ENCODE results near the gene NXPH3.

NXPH3 gene

DNA sequence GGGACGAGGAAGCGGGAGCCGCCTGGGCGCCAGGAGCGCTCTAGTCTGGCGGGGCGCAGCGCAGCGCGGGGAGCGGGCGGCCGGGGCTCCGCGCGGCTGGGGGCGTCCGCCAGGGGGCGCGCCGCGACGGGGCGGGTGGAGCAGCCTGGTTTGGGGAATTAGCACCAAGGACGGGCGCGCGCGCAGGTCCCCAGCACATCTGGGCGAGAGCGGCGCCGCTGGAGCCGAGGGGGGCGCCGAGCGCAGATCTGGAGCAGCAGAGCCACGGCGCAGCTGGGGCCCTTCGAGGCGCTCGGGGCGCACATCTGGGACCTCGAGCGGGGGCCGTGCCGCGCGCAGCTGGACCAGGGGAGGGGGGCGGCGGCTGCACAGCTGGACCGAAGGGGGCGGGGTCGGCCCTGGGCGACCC is at the start of gene NXPH3:
Gene NXPH3 (plus strand): TSS at position 193 of the 409 bp plus-strand sequence. CDS start 349 bp downstream, outside the sequence.
- TF ChIP-seq, protein P1, sequence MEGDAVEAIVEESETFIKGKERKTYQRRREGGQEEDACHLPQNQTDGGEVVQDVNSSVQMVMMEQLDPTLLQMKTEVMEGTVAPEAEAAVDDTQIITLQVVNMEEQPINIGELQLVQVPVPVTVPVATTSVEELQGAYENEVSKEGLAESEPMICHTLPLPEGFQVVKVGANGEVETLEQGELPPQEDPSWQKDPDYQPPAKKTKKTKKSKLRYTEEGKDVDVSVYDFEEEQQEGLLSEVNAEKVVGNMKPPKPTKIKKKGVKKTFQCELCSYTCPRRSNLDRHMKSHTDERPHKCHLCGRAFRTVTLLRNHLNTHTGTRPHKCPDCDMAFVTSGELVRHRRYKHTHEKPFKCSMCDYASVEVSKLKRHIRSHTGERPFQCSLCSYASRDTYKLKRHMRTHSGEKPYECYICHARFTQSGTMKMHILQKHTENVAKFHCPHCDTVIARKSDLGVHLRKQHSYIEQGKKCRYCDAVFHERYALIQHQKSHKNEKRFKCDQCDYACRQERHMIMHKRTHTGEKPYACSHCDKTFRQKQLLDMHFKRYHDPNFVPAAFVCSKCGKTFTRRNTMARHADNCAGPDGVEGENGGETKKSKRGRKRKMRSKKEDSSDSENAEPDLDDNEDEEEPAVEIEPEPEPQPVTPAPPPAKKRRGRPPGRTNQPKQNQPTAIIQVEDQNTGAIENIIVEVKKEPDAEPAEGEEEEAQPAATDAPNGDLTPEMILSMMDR (IDR thresholded peaks at IDR 0.05; ENCODE audit: low read depth, low read length), result no peak
- peak within 1 kb of the TSS; percentile 57 for H3K4me3 ChIP-seq (ENCODE audit: low read depth, low read length)

DNA sequence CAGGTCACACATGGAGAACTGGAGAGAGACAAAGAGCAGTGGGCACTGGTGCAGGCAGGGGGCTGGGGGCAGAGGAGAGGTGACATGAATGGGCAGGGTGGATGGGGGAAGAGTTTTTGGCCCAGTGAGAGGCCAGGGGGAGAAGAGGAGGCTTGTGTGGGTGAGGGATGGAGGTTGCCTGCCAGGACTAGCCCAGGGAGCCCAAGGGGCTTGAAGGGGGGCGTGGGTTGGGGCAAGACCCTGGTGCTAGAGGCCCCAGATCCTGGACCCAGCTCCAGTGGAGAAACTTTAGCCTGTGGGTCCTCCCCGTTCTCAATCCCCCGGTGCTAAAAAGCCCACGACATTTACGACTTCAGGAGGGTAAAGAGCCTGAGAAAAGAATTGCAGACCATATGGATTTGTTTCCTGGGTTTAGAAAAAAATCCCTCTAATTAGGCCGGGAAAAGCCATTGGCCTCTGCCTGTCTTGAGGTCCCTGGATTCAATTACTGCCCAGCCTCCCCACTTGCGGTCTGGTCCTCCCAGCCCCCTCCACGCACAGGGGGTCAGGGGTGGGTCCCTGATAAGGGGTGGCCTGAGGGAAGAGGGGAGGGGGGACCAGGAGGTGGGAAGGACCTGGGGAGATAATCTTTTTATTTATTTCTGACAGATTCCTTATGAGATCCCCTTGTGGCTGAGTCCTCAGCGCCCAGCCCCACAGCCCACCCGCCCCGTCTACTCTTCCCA is 47.6 kb upstream of the NXPH3 start:
- TF ChIP-seq, protein P1 (IDR thresholded peaks at IDR 0.05; ENCODE audit: low read depth, low read length), result no peak
- H3K4me3 ChIP-seq (ENCODE audit: low read depth, low read length), result no peak overlapping the region

DNA sequence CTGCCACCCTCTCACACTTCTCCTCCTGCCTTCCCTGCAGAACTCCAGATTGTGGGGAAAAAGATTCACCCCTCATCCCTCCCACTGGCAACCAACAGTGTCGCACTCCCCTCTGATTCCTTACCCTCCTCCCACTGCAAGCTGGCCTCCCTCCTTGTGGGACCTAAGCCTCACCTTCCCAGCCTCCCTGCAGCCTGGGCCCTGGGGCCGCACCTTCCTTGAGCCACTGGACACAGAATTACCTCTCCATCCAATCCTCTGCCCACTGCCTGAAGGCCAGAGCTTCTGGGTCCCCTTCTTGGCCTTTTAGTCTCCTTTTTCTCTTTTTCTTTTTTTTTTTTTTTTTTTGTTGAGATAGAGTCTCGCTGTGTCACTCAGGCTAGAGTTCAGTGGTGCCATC is 46.7 kb upstream of the NXPH3 start:
- TF ChIP-seq, protein P1 (IDR thresholded peaks at IDR 0.05; ENCODE audit: low read depth, low read length), result no peak
- H3K4me3 ChIP-seq (ENCODE audit: low read depth, low read length), result no peak overlapping the region

DNA sequence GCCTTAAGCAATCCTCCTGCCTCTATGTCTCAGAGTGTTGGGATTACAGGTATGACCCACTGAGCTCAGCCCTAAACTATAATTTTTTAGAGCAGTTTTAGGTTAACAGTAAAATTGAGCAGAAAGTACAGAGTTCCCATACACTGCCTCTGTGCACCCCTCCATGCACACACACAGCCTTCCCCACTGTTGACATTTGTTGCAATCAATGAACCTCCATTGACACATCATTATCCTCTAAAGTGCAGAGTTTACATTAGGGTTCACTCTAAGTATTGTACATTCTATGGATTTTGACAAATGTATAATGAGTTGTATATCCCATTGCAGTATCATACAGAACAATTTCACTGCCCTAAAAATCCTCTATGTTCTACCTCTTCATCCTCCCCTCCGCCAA is 45.6 kb upstream of the NXPH3 start:
- H3K4me3 ChIP-seq (ENCODE audit: low read depth, low read length), result no peak overlapping the region
- TF ChIP-seq, protein P1 (IDR thresholded peaks at IDR 0.05; ENCODE audit: low read depth, low read length), result no peak

DNA sequence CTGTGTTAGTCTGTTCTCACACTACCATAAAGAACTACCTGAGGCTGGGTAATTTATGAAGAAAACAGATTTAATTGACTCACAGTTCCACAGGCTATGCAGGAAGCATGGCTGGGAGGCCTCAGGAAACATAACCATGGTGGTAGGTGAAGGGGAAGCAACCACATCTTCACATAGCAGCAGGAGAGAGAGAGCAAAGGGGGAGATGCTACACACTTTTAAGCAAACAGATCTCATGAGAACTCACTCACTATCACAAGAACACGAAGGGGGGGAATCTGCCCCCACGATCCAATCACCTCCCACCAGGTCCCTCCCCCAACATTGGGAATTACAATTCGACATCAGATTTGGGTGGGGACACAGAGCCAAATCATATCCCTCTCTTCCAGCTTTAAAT is 31.8 kb upstream of the NXPH3 start:
- TF ChIP-seq, protein P1 (IDR thresholded peaks at IDR 0.05; ENCODE audit: low read depth, low read length), result no peak
- no peak overlapping the region for H3K4me3 ChIP-seq (ENCODE audit: low read depth, low read length)

DNA sequence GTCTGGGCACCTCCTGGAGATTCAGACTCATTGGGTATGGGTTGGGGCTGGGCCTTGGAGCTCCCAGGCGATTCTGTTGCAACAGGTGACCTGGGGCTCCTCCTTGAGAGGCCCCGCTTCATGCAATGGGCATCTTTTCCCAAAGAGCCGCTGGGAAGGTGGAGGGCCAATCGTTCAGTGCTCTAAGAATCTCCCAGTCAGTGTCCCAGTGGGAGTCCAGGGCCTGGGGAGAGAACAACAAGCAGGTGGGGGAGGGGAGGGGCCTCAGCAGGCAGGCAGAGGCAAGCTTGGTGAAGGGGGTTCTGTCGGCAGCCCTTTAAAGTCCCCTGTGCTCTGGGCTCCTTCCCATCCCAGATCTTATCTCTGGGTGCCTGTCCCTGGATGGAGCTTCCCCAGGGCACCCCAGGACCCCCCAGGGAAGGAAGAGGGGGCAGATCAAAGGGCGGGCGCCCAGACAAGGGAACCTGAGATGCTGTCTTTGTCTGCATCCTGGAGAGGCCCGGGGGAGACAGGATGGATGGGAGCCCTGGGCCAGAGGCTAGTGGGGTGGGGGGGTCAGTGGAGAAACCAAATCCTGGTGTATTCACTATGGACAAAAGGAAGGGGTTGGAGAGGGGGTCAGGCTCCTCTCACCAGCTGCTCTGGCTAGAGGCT is 30.5 kb upstream of the NXPH3 start:
- TF ChIP-seq, protein P1 (IDR thresholded peaks at IDR 0.05; ENCODE audit: low read depth, low read length), result no peak

More for the DNA sequence above, 30.5 kb upstream of the NXPH3 start:
- H3K4me3 ChIP-seq (ENCODE audit: low read depth, low read length), result no peak overlapping the region

All from WI38 (cell line).